ENCODE measurements around the gene GLG1.

- TF ChIP-seq CTCF (conservative IDR thresholded peaks at IDR 0.05 in 1 of 2, IDR thresholded peaks at IDR 0.05 in 1 of 2; ENCODE audit: extremely low read depth in 1 of 2, insufficient read depth in 1 of 2, low read depth in 1 of 2, low read length in 2 of 2), result no peak
- no peak for TF ChIP-seq EZH2 (IDR thresholded peaks at IDR 0.05; ENCODE audit: borderline replicate concordance, low read length)
Measured at GRCh38 chr16:74652249-74652648, 45.3 kb upstream of the GLG1 start.
